Measurements from ENCODE around the gene MSGN1. TPM values are rescaled to one million over a fixed set of nuclear protein-coding genes. Genes with fewer than 3 reads are reported as not detected.

Gene MSGN1
- total and polyA plus RNA-seq, 2 of the 8 experiments (the other 6 are each of a cell fraction or from before 2014, with no cell fraction given) = not detected

GRCh38 chr2:17843457-17843856 is 27.2 kb downstream of the MSGN1 start:
- FAIRE-seq = no peak
- H3K4ac ChIP-seq (replicated peaks; ENCODE audit: insufficient read length, low read depth, low read length) = no peak overlapping the region
- no peak overlapping the region for H3K23ac ChIP-seq (ENCODE audit: insufficient read length)

More at GRCh38 chr2:17843457-17843856, 27.2 kb downstream of the MSGN1 start:
- no peak overlapping the region for H4K91ac ChIP-seq (replicated peaks; ENCODE audit: insufficient read length, low read length)
- no peak overlapping the region for H2BK15ac ChIP-seq (ENCODE audit: low read length)
- H3K36me3 ChIP-seq (ENCODE audit: control insufficient read depth in 2 of 4, insufficient read depth in 4 of 4, low read length in 3 of 4) = no peaks in the 10 kb centered on the region
- no peaks in the 10 kb centered on the region for H4K20me1 ChIP-seq (replicated peaks in 1 of 2; ENCODE audit: control insufficient read depth in 1 of 2, insufficient read depth in 2 of 2, low read length in 2 of 2)
- H2BK120ac ChIP-seq (replicated peaks; ENCODE audit: low read depth, low read length) = no peak overlapping the region
- no peak overlapping the region for H4K8ac ChIP-seq (ENCODE audit: extremely low read depth, insufficient read depth, low read length)
- H3K79me1 ChIP-seq (ENCODE audit: low read depth, low read length) = no peaks in the 10 kb centered on the region
- H3K14ac ChIP-seq (ENCODE audit: insufficient read length) = no peak overlapping the region
- no peaks in the 10 kb centered on the region for H3K23me2 ChIP-seq (ENCODE audit: low read depth, low read length)
- H4K5ac ChIP-seq (ENCODE audit: insufficient read length, low read depth, low read length) = no peak overlapping the region
- H2AK5ac ChIP-seq (ENCODE audit: low read depth, low read length) = no peak overlapping the region
- no peak for DNase-seq (ENCODE audit: low read depth in 1 of 2, low spot score in 2 of 2)
- 84% methylated on average over 2 of the region's 2 CpGs; no CpG with 5 or more reads in 1 of the 2 experiments for WGBS, 2 experiments (ENCODE audit: extremely low coverage in 1 of 2, insufficient coverage in 1 of 2, insufficient read length in 1 of 2, insufficient replicate concordance in 2 of 2, low coverage in 1 of 2, low lambda C conversion rate in 2 of 2, missing lambda C conversion rate in 1 of 2)
- no peak overlapping the region for H2AFZ ChIP-seq (ENCODE audit: low read length)
- no peak overlapping the region for H3K4me3 ChIP-seq (ENCODE audit: extremely low read depth in 1 of 4, insufficient read depth in 2 of 4, low read depth in 3 of 4, low read length in 4 of 4)
- H2BK12ac ChIP-seq (ENCODE audit: low read depth, low read length) = no peak overlapping the region
- no peak overlapping the region for H3K9ac ChIP-seq (replicated peaks in 1 of 4; ENCODE audit: extremely low read depth in 1 of 4, low read depth in 3 of 4, low read length in 3 of 4)
- no peak overlapping the region for H3K4me2 ChIP-seq (ENCODE audit: insufficient read depth in 1 of 2, low read depth in 2 of 2, low read length in 2 of 2)
- ChIA-PET POLR2A (ENCODE audit: partially characterized antibody) (no interaction called here), CTCF (ENCODE audit: partially characterized antibody) (interaction anchor here (0.6 to 5.0 kb wide), 6 partner anchors 13 to 330 kb away, joined by 3 to 32 read pairs (median 6); no protein-coding TSS in a partner anchor)
- no peak overlapping the region for H2BK20ac ChIP-seq (ENCODE audit: low read length)
- H3K27me3 ChIP-seq (replicated peaks in 1 of 4; ENCODE audit: control insufficient read depth in 3 of 4, extremely low read depth in 1 of 4, insufficient read depth in 3 of 4, low read length in 3 of 4) = no peaks in the 10 kb centered on the region
- no peak overlapping the region for H3K18ac ChIP-seq (ENCODE audit: extremely low read depth, low read length)
- H3K56ac ChIP-seq (replicated peaks; ENCODE audit: insufficient read length, low read depth, low read length) = no peak overlapping the region
- H3K9me3 ChIP-seq (ENCODE audit: insufficient read depth in 2 of 2, low read depth in 1 of 2, low read length in 1 of 2) = no peaks in the 10 kb centered on the region
- H3K27ac ChIP-seq (ENCODE audit: low read depth, low read length) = no peak overlapping the region
- TF ChIP-seq HDAC2 (IDR thresholded peaks at IDR 0.05; ENCODE audit: borderline replicate concordance in 1 of 2, low read depth in 2 of 2, low read length in 2 of 2) = no peak
- no peak for TF ChIP-seq CREB1 (IDR thresholded peaks at IDR 0.05)
- TF ChIP-seq EGR1 (IDR thresholded peaks at IDR 0.05; ENCODE audit: borderline replicate concordance, low read depth, low read length) = no peak
- no peak for TF ChIP-seq EP300 (IDR thresholded peaks at IDR 0.05; ENCODE audit: borderline replicate concordance in 1 of 2, low read depth in 2 of 2, low read length in 2 of 2)
- TF ChIP-seq ASH2L (IDR thresholded peaks at IDR 0.05; ENCODE audit: low read length) = no peak
- TF ChIP-seq SIRT6 (IDR thresholded peaks at IDR 0.05; ENCODE audit: low read length) = no peak
- no peak for TF ChIP-seq ZNF274 (IDR thresholded peaks at IDR 0.05; ENCODE audit: borderline replicate concordance, extremely low read depth, low read length)
- TF ChIP-seq ATF2 (IDR thresholded peaks at IDR 0.05; ENCODE audit: low read length) = no peak
- H3K4me1 ChIP-seq (replicated peaks in 1 of 4; ENCODE audit: control insufficient read depth in 3 of 4, insufficient read depth in 4 of 4, low read length in 3 of 4) = no peaks in the 10 kb centered on the region
- H2BK5ac ChIP-seq (ENCODE audit: low read depth, low read length) = no peak overlapping the region
- H3K79me2 ChIP-seq (ENCODE audit: control insufficient read depth in 1 of 2, insufficient read depth in 2 of 2, low read length in 2 of 2) = no peaks in the 10 kb centered on the region

Measured in H1 (cell line).